Prostate gland (tissue), 2 donors: ENCODE data around the gene FRMD3.

Experiments
- CTCF ChIP-seq, 4 experiments: fragments of 200-600 bp in 2 of 4; fragments of 450-650 bp in 2 of 4; sonication (generic) in 2 of 4; IDR thresholded peaks; 1 replicate in 3 of 4; 2 replicates in 1 of 4; pipeline ENCODE4 v1.5.1; 2016 to 2019; ENCODE audit warnings: antibody characterized with exemption in 4 of 4, mild to moderate bottlenecking in 2 of 4, moderate library complexity in 2 of 4
- POLR2A ChIP-seq: fragments of 450-650 bp; IDR thresholded peaks from one replicate; pipeline ENCODE4 v1.6.1; 2016; ENCODE audit warnings: antibody characterized with exemption, mild to moderate bottlenecking
- POLR2AphosphoS5 ChIP-seq: sonication (generic); formaldehyde crosslinking; IDR thresholded peaks from one replicate; pipeline ENCODE4 v1.6.1; 2017; ENCODE audit warnings: antibody characterized with exemption

- TF ChIP-seq POLR2AphosphoS5: no peak
- no peak for TF ChIP-seq CTCF (IDR thresholded peaks at IDR 0.05)
- TF ChIP-seq POLR2A: no peak
Measured at GRCh38 chr9:83382421-83382820, 155.8 kb downstream of the FRMD3 start.
